ENCODE results near the gene MEGF11.

The MEGF11 gene

GRCh38 chr15:66215811-66216210 lies 37.7 kb downstream of the MEGF11 start:
- no peak for DNase-seq (ENCODE audit: low read depth)

- no peak for DNase-seq (ENCODE audit: low read depth)
These were observed 39.3 kb downstream of the MEGF11 start for GRCh38 chr15:66214246-66214645.

GRCh38 chr15:66212563-66212921 lies 41.0 kb downstream of the MEGF11 start:
- DNase-seq (ENCODE audit: low read depth): no peak

GRCh38 chr15:66211670-66212562 lies 41.6 kb downstream of the MEGF11 start:
- no peak for DNase-seq (ENCODE audit: low read depth)

GRCh38 chr15:66210684-66211083 lies 42.9 kb downstream of the MEGF11 start:
- no peak for DNase-seq (ENCODE audit: low read depth)

GRCh38 chr15:66198757-66199156 lies 54.8 kb downstream of the MEGF11 start:
- DNase-seq (ENCODE audit: low read depth): no peak

- DNase-seq (ENCODE audit: low read depth): no peak
These were observed 56.9 kb downstream of the MEGF11 start for GRCh38 chr15:66196602-66197001.

GRCh38 chr15:66195621-66196230 lies 57.8 kb downstream of the MEGF11 start:
- DNase-seq (ENCODE audit: low read depth): no peak

- no peak for DNase-seq (ENCODE audit: low read depth)
These were observed 60.5 kb downstream of the MEGF11 start for GRCh38 chr15:66193066-66193465.

GRCh38 chr15:66190746-66191145 lies 62.8 kb downstream of the MEGF11 start:
- DNase-seq (ENCODE audit: low read depth): no peak

GRCh38 chr15:66189291-66189690 lies 64.3 kb downstream of the MEGF11 start:
- DNase-seq (ENCODE audit: low read depth): no peak

GRCh38 chr15:66188464-66188863 lies 65.1 kb downstream of the MEGF11 start:
- no peak for DNase-seq (ENCODE audit: low read depth)

- DNase-seq (ENCODE audit: low read depth): no peak
These were observed 66.3 kb downstream of the MEGF11 start for GRCh38 chr15:66187271-66187670.

- no peak for DNase-seq (ENCODE audit: low read depth)
These were observed 67.3 kb downstream of the MEGF11 start for GRCh38 chr15:66186049-66186825.

- no peak for DNase-seq (ENCODE audit: low read depth)
These were observed 68.4 kb downstream of the MEGF11 start for GRCh38 chr15:66184936-66185790.

- no peak for DNase-seq (ENCODE audit: low read depth)
These were observed 69.1 kb downstream of the MEGF11 start for GRCh38 chr15:66184492-66184891.

- no peak for DNase-seq (ENCODE audit: low read depth)
These were observed 72.9 kb downstream of the MEGF11 start for GRCh38 chr15:66180531-66181097.

- no peak for DNase-seq (ENCODE audit: low read depth)
These were observed 75.0 kb downstream of the MEGF11 start for GRCh38 chr15:66178531-66178910.

- DNase-seq (ENCODE audit: low read depth): no peak
These were observed 81.1 kb downstream of the MEGF11 start for GRCh38 chr15:66172324-66172980.

GRCh38 chr15:66171841-66172240 lies 81.7 kb downstream of the MEGF11 start:
- no peak for DNase-seq (ENCODE audit: low read depth)

GRCh38 chr15:66170716-66171115 lies 82.8 kb downstream of the MEGF11 start:
- DNase-seq (ENCODE audit: low read depth): no peak
